SK-N-SH treated with all-trans-retinoic acid at 6 μM for 48 hours (cell line): ENCODE results near the gene SMAD6.
"Not testable (repeated sequence)": the region's sequence is repeated elsewhere in the genome, so short reads cannot be mapped to it uniquely, and the experiment has no call there.

ENCODE experiments used
- ATAC-seq: fragments of 200-7000 bp; cut with Tn5 transposase; 3 replicates; pipeline ENCODE4 v1.9.1; 2020; ENCODE audit warnings: mild to moderate bottlenecking, moderate library complexity
- ARNTL ChIP-seq: fragments of 450-650 bp; formaldehyde crosslinking; IDR thresholded peaks from 2 replicates; pipeline ENCODE4 v1.5.0; 2020; ENCODE audit warnings: low read depth, mild to moderate bottlenecking, moderate library complexity, borderline replicate concordance
- BACH2 ChIP-seq: fragments of 250-450 bp; sonication (Bioruptor Pico); IDR thresholded peaks from 2 replicates; pipeline ENCODE4 v1.9.0; 2021; ENCODE audit warnings: mild to moderate bottlenecking, borderline replicate concordance
- CREB5 ChIP-seq: fragments of 250-450 bp; sonication (Bioruptor Pico); IDR thresholded peaks from 2 replicates; pipeline ENCODE4 v1.5.1; 2020; ENCODE audit warnings: low read depth, mild to moderate bottlenecking, moderate library complexity
- CSDC2 ChIP-seq: fragments of 250-450 bp; sonication (Bioruptor Pico); IDR thresholded peaks from 2 replicates; pipeline ENCODE4 v1.5.0; 2020; ENCODE audit warnings: mild to moderate bottlenecking, moderate library complexity
- ESRRG ChIP-seq: fragments of 250-450 bp; sonication (Bioruptor Pico); IDR thresholded peaks from 2 replicates; pipeline ENCODE4 v1.6.1; 2021; ENCODE audit warnings: mild to moderate bottlenecking
- GLIS3 ChIP-seq: fragments of 250-450 bp; sonication (Bioruptor Pico); IDR thresholded peaks from 2 replicates; pipeline ENCODE4 v1.5.0; 2020; ENCODE audit warnings: mild to moderate bottlenecking, moderate library complexity
- ISL1 ChIP-seq: fragments of 250-450 bp; sonication (Bioruptor Pico); IDR thresholded peaks from 2 replicates; pipeline ENCODE4 v2.1.2; 2022; ENCODE audit warnings: mild to moderate bottlenecking, moderate library complexity
- OSR1 ChIP-seq: fragments of 250-450 bp; sonication (Bioruptor Pico); IDR thresholded peaks from 2 replicates; pipeline ENCODE4 v1.8.0; 2022; ENCODE audit warnings: moderate library complexity, mild to moderate bottlenecking, inconsistent platforms
- PATZ1 ChIP-seq: fragments of 250-450 bp; sonication (Bioruptor Pico); IDR thresholded peaks from 2 replicates; pipeline ENCODE4 v1.8.0; 2020; ENCODE audit warnings: mild to moderate bottlenecking, moderate library complexity, borderline replicate concordance
- POU6F1 ChIP-seq: fragments of 250-450 bp; sonication (Bioruptor Pico); IDR thresholded peaks from 2 replicates; pipeline ENCODE4 v1.8.0; 2021; ENCODE audit warnings: low read depth, mild to moderate bottlenecking, moderate library complexity, borderline replicate concordance
- PPARA ChIP-seq: fragments of 250-450 bp; sonication (Bioruptor Pico); IDR thresholded peaks from 2 replicates; pipeline ENCODE4 v1.5.0; 2020; ENCODE audit warnings: mild to moderate bottlenecking, borderline replicate concordance
- RARB ChIP-seq: fragments of 250-450 bp; sonication (Bioruptor Pico); IDR thresholded peaks from 2 replicates; pipeline ENCODE4 v1.8.0; 2021; ENCODE audit warnings: mild to moderate bottlenecking, moderate library complexity
- SNAI2 ChIP-seq: fragments of 250-450 bp; sonication (Bioruptor Pico); IDR thresholded peaks from 2 replicates; pipeline ENCODE4 v1.5.0; 2020; ENCODE audit warnings: mild to moderate bottlenecking, moderate library complexity
- TCF4 ChIP-seq: fragments of 250-450 bp; sonication (Bioruptor Pico); IDR thresholded peaks from 2 replicates; pipeline ENCODE4 v1.8.0; 2021; ENCODE audit warnings: mild to moderate bottlenecking, moderate library complexity, borderline replicate concordance
- TOX ChIP-seq: fragments of 250-450 bp; sonication (Bioruptor Pico); IDR thresholded peaks from 2 replicates; pipeline ENCODE4 v1.8.0; 2021; ENCODE audit warnings: mild to moderate bottlenecking, moderate library complexity, borderline replicate concordance
- ZC3H10 ChIP-seq: fragments of 250-450 bp; sonication (Bioruptor Pico); IDR thresholded peaks from 2 replicates; pipeline ENCODE4 v1.5.1; 2021; ENCODE audit warnings: mild to moderate bottlenecking, moderate library complexity
- ZFP3 ChIP-seq: fragments of 250-450 bp; sonication (Bioruptor Pico); IDR thresholded peaks from 2 replicates; pipeline ENCODE4 v1.5.0; 2020; ENCODE audit warnings: mild to moderate bottlenecking, moderate library complexity
- ZNF565 ChIP-seq: fragments of 450-650 bp; formaldehyde crosslinking; conservative IDR thresholded peaks from 2 replicates; pipeline ENCODE4 v1.5.0; 2020; ENCODE audit warnings: low read depth, mild to moderate bottlenecking, moderate library complexity
- ZNF70 ChIP-seq: fragments of 450-650 bp; formaldehyde crosslinking; IDR thresholded peaks from 2 replicates; pipeline ENCODE4 v1.5.0; 2020; ENCODE audit warnings: mild to moderate bottlenecking, moderate library complexity
- ZNF8 ChIP-seq: fragments of 450-650 bp; formaldehyde crosslinking; IDR thresholded peaks from 2 replicates; pipeline ENCODE4 v1.5.0; 2020; ENCODE audit warnings: mild to moderate bottlenecking, moderate library complexity
- TF ChIP-seq, protein P1 (sequence below): fragments of 250-450 bp; sonication (Bioruptor Pico); IDR thresholded peaks from 2 replicates; pipeline ENCODE4 v1.5.0; 2020; ENCODE audit warnings: mild to moderate bottlenecking, moderate library complexity
- TF ChIP-seq, protein P2 (sequence below): fragments of 250-450 bp; sonication (Bioruptor Pico); IDR thresholded peaks from 2 replicates; pipeline ENCODE4 v1.5.1; 2021; ENCODE audit warnings: mild to moderate bottlenecking, moderate library complexity

Gene SMAD6

DNA sequence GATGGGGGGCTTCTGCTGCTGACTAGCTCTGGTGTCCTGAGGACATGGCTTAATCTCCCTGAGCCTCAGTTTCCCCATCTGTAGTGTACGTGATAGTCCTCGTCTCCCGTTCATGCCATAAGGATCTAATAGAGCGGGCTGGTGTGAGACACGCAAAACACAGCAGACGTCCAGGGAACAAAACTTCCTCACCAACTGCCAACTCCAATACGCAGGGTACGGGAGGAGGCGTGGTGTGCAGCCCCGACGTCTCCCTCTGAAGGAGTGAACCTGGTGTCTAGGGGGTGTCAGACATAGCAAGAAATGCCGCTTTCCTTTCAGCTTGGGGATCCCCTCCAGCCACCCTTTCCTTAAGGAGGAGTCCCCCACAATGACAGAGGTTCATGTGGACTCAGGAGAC is 55.0 kb downstream of the SMAD6 start:
- TF ChIP-seq CSDC2 (CRISPR knock-in tag) (no peak), ZNF8 (CRISPR knock-in tag) (no peak)
- ATAC-seq, result no peak

GRCh38 chr15:66757521-66757920 is 55.5 kb downstream of the SMAD6 start:
- ATAC-seq, result no peak

GRCh38 chr15:66758217-66758616 is 56.2 kb downstream of the SMAD6 start:
- ATAC-seq, result not testable (repeated sequence)

More at GRCh38 chr15:66757521-66757920, 55.5 kb downstream of the SMAD6 start:
- TF ChIP-seq TOX (no peak), RARB (no peak), TCF4 (CRISPR knock-in tag) (no peak), ISL1 (CRISPR knock-in tag) (no peak), GLIS3 (no peak), BACH2 (no peak), PATZ1 (no peak), ZNF8 (CRISPR knock-in tag) (no peak), SNAI2 (CRISPR knock-in tag) (no peak), ZNF70 (CRISPR knock-in tag) (no peak), CSDC2 (CRISPR knock-in tag) (no peak), ESRRG (CRISPR knock-in tag) (no peak), ZNF565 (CRISPR knock-in tag) (no peak), ARNTL (CRISPR knock-in tag) (no peak), POU6F1 (CRISPR knock-in tag) (no peak), PPARA (CRISPR knock-in tag) (no peak), CREB5 (CRISPR knock-in tag) (no peak), OSR1 (CRISPR knock-in tag) (no peak)
- TF ChIP-seq, protein P1, sequence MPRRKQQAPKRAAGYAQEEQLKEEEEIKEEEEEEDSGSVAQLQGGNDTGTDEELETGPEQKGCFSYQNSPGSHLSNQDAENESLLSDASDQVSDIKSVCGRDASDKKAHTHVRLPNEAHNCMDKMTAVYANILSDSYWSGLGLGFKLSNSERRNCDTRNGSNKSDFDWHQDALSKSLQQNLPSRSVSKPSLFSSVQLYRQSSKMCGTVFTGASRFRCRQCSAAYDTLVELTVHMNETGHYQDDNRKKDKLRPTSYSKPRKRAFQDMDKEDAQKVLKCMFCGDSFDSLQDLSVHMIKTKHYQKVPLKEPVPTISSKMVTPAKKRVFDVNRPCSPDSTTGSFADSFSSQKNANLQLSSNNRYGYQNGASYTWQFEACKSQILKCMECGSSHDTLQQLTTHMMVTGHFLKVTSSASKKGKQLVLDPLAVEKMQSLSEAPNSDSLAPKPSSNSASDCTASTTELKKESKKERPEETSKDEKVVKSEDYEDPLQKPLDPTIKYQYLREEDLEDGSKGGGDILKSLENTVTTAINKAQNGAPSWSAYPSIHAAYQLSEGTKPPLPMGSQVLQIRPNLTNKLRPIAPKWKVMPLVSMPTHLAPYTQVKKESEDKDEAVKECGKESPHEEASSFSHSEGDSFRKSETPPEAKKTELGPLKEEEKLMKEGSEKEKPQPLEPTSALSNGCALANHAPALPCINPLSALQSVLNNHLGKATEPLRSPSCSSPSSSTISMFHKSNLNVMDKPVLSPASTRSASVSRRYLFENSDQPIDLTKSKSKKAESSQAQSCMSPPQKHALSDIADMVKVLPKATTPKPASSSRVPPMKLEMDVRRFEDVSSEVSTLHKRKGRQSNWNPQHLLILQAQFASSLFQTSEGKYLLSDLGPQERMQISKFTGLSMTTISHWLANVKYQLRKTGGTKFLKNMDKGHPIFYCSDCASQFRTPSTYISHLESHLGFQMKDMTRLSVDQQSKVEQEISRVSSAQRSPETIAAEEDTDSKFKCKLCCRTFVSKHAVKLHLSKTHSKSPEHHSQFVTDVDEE (CRISPR knock-in tag), result no peak

DNA sequence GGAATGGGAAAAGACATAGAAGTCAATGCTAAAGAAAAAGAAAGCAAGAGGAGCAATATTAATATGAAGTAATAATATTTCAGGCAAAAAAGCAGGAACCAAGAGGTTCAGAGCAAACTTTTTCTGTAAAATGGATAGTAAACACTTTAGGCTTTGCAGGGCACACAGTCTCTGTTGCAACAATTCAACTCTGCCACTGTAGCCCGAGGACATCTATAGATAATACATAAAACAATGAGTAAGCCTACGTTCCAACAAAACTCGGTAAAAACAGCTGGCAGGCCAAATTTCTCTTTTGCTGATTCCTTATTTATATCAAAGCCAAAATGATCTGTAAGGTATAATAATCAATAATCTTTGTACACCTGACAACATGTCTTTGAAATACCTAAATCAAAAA is 56.8 kb downstream of the SMAD6 start:
- ATAC-seq, result no peak
- TF ChIP-seq ZC3H10 (CRISPR knock-in tag), result no peak
- no peak for TF ChIP-seq ZFP3
- TF ChIP-seq TCF4 (CRISPR knock-in tag), result no peak
- TF ChIP-seq CSDC2 (CRISPR knock-in tag), result no peak
- TF ChIP-seq POU6F1 (CRISPR knock-in tag), result no peak
- TF ChIP-seq, protein P2, sequence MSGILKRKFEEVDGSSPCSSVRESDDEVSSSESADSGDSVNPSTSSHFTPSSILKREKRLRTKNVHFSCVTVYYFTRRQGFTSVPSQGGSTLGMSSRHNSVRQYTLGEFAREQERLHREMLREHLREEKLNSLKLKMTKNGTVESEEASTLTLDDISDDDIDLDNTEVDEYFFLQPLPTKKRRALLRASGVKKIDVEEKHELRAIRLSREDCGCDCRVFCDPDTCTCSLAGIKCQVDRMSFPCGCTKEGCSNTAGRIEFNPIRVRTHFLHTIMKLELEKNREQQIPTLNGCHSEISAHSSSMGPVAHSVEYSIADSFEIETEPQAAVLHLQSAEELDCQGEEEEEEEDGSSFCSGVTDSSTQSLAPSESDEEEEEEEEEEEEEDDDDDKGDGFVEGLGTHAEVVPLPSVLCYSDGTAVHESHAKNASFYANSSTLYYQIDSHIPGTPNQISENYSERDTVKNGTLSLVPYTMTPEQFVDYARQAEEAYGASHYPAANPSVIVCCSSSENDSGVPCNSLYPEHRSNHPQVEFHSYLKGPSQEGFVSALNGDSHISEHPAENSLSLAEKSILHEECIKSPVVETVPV (CRISPR knock-in tag), result no peak
- no peak for TF ChIP-seq ZNF70 (CRISPR knock-in tag)
- TF ChIP-seq TOX, result no peak
- TF ChIP-seq PATZ1, result no peak
- no peak for TF ChIP-seq ARNTL (CRISPR knock-in tag)
- TF ChIP-seq GLIS3, result no peak
